GM12878 (cell line): ENCODE measurements around the gene S100A2. TPM values are rescaled to one million over a fixed set of nuclear protein-coding genes. Genes with fewer than 3 reads are reported as not detected.

Experiments used
- ATAC-seq: fragments of 200-7000 bp; cut with Tn5 transposase; 3 replicates; pipeline ENCODE4 v1.9.1; 2020; ENCODE audit warnings: mild to moderate bottlenecking, moderate library complexity
- BruUV-seq: library from RNA; stranded (reverse); fragments of 400-500 nt; replicated peaks from 2 replicates; lab custom pipeline; 2021; lab: Mats Ljungman, UMichigan
- CTCF ChIA-PET: fragments of 300-600 bp; sonication (Branson Sonifier 250); formaldehyde crosslinking; extraction: SDS; loops from one replicate; lab custom pipeline; 2021; ENCODE audit warnings: inconsistent platforms; lab: Yijun Ruan, JAX
- POLR2A ChIA-PET: fragments of 350-600 bp; formaldehyde crosslinking; extraction: SDS; loops from one replicate; lab custom pipeline; 2021; ENCODE audit warnings: inconsistent platforms; lab: Charles Lee
- RAD21 ChIA-PET: fragments of 300-600 bp; sonication (Branson Sonifier 250); formaldehyde crosslinking; loops from one replicate; lab custom pipeline; 2023; ENCODE audit warnings: antibody characterized with exemption; ENCODE audit not compliant: unreplicated experiment; lab: Charles Lee
- SMC1A ChIA-PET: fragments of 300-600 bp; sonication (Branson Sonifier 250); formaldehyde crosslinking; loops from one replicate; lab custom pipeline; 2023; ENCODE audit not compliant: unreplicated experiment, uncharacterized antibody; lab: Charles Lee
- DNase-seq: peaks from one replicate; pipeline ENCODE4 v3.0.0-alpha.2; 2011; ENCODE audit warnings: low read depth, low spot score
- FAIRE-seq: peaks from 3 replicates; lab custom pipeline; 2011; peaks lifted over from hg19 to GRCh38; lab: Jason Lieb, UNC
- H2AFZ ChIP-seq: 2 replicates; pipeline ENCODE4 v1.6.0; 2011; ENCODE audit warnings: low read depth, low read length, control low read depth; ENCODE audit not compliant: control insufficient read depth
- H3K27ac ChIP-seq: 2 replicates; pipeline ENCODE4 v1.5.1; 2011; ENCODE audit warnings: control low read depth; ENCODE audit not compliant: control insufficient read depth, insufficient read depth
- H3K27me3 ChIP-seq, 2 experiments: replicated peaks in 1 of 2; 2 replicates each; pipeline versions ENCODE4 v1.6.0 to v1.6.1; 2011; ENCODE audit warnings: low read length in 1 of 2; ENCODE audit not compliant: control insufficient read depth in 2 of 2, insufficient read depth in 2 of 2
- H3K36me3 ChIP-seq, 2 experiments: 2 replicates each; pipeline ENCODE4 v1.5.1; 2011; ENCODE audit warnings: low read length in 1 of 2; ENCODE audit not compliant: control insufficient read depth in 2 of 2, insufficient read depth in 2 of 2
- H3K4me1 ChIP-seq: 2 replicates; pipeline ENCODE4 v1.6.1; 2011; ENCODE audit warnings: mild to moderate bottlenecking, low read length, moderate library complexity, mixed read lengths; ENCODE audit not compliant: control insufficient read depth, insufficient read depth
- H3K4me2 ChIP-seq: 2 replicates; pipeline ENCODE4 v1.6.0; 2011; ENCODE audit warnings: control low read depth; ENCODE audit not compliant: control insufficient read depth, insufficient read depth
- H3K4me3 ChIP-seq: fragments of 200-600 bp; sonication (generic); 2 replicates; pipeline ENCODE4 v1.5.1; 2016
- H3K79me2 ChIP-seq: 2 replicates; pipeline ENCODE4 v1.6.0; 2011; ENCODE audit warnings: low read length; ENCODE audit not compliant: control insufficient read depth, insufficient read depth
- H3K9ac ChIP-seq: 2 replicates; pipeline ENCODE4 v1.8.0; 2011; ENCODE audit warnings: low read length, control low read depth, mixed read lengths; ENCODE audit not compliant: control insufficient read depth, insufficient read depth
- H3K9me3 ChIP-seq: replicated peaks from 3 replicates; pipeline ENCODE4 v1.5.1; 2011; ENCODE audit warnings: mild to moderate bottlenecking, low read length; ENCODE audit not compliant: control insufficient read depth, insufficient read depth
- H4K20me1 ChIP-seq: 2 replicates; pipeline ENCODE4 v1.6.0; 2011; ENCODE audit not compliant: control insufficient read depth, insufficient read depth
- BRCA1 ChIP-seq: IDR thresholded peaks from 2 replicates; pipeline ENCODE4 v1.6.1; 2011; ENCODE audit warnings: low read depth, low read length, improper control_type of control experiment
- CTCF ChIP-seq, 3 experiments: IDR thresholded peaks in 2 of 3; conservative IDR thresholded peaks in 1 of 3; 2 replicates each; pipeline ENCODE4 v1.5.1; 2011; ENCODE audit warnings: low read depth in 3 of 3, low read length in 3 of 3, mild to moderate bottlenecking in 3 of 3, control low read depth in 2 of 3, moderate library complexity in 2 of 3, inconsistent platforms in 1 of 3, mixed read lengths in 1 of 3; ENCODE audit not compliant: control insufficient read depth in 2 of 3, insufficient read depth in 1 of 3; ENCODE audit errors: extremely low read depth in 1 of 3
- IKZF2 ChIP-seq, 2 experiments: fragments of 450-650 bp; IDR thresholded peaks; 2 replicates each; pipeline ENCODE4 v1.6.1; 2017; ENCODE audit warnings: mild to moderate bottlenecking in 2 of 2, moderate library complexity in 2 of 2
- KAT2A ChIP-seq: conservative IDR thresholded peaks from 2 replicates; pipeline ENCODE4 v1.6.1; 2011; ENCODE audit warnings: low read depth, low read length; ENCODE audit not compliant: control insufficient read depth
- NFYB ChIP-seq: IDR thresholded peaks from 2 replicates; pipeline ENCODE4 v1.6.1; 2011; ENCODE audit warnings: low read depth, mild to moderate bottlenecking, low read length, improper control_type of control experiment, moderate library complexity; ENCODE audit not compliant: insufficient read depth
- PAX5 ChIP-seq: IDR thresholded peaks from 2 replicates; pipeline ENCODE4 v1.6.1; 2011; ENCODE audit warnings: low read depth, low read length, borderline replicate concordance
- POLR2A ChIP-seq: IDR thresholded peaks from 2 replicates; pipeline ENCODE4 v1.6.1; 2011; ENCODE audit warnings: low read depth, mild to moderate bottlenecking, low read length
- PRDM15 ChIP-seq: fragments of 450-650 bp; formaldehyde crosslinking; IDR thresholded peaks from 2 replicates; pipeline ENCODE4 v1.4.0; 2020; ENCODE audit warnings: mild to moderate bottlenecking, moderate library complexity
- YY1 ChIP-seq: IDR thresholded peaks from 2 replicates; pipeline ENCODE4 v1.6.1; 2011; ENCODE audit warnings: low read depth, mild to moderate bottlenecking, low read length
- ZBED1 ChIP-seq: IDR thresholded peaks from 2 replicates; pipeline ENCODE4 v1.6.1; 2016; ENCODE audit warnings: borderline replicate concordance
- WGBS: methylation state at CpG from one replicate; pipeline ENCODE4 v1.1.6; 2016; ENCODE audit warnings: low lambda C conversion rate; ENCODE audit not compliant: insufficient replicate concordance, insufficient coverage; ENCODE audit errors: missing lambda C conversion rate; 5-methylcytosine and 5-hydroxymethylcytosine counted together
- in situ Hi-C: fragments of 300-500 bp; cut with MboI; formaldehyde crosslinking; loops from 9 replicates; pipeline ENCODE4 v1.14.3; 2018; ENCODE audit warnings: mixed read lengths
- intact Hi-C: fragments of 100-400 bp; cut with micrococcal nuclease; formaldehyde crosslinking; loops from one replicate; pipeline ENCODE4 v1.14.2; 2022; ENCODE audit not compliant: unreplicated experiment
- polyA plus RNA-seq, 11 experiments: library from polyadenylated mRNA; depleted of rRNA in 4 of 11; unstranded in 6 of 11; stranded (reverse) in 5 of 11; fragments of >200 nt; fragmentation: Nextera tagmentation in 4 of 11; fragmentation: Illumina TruSeq in 1 of 11; extraction: Ambion mirVana in 4 of 11; extraction: Trizol in 1 of 11; gene quantifications; 1 replicate in 1 of 11; 2 replicates in 10 of 11; pipeline versions ENCODE4 v1.2.1 to v1.2.3, GENCODE V29; 2011 to 2016; ENCODE audit warnings: inconsistent platforms in 2 of 11, missing spikeins in 2 of 11, low read depth in 1 of 11
- total RNA-seq, 4 experiments: library from RNA; depleted of rRNA in 3 of 4; stranded (reverse); fragments of >200 nt in 3 of 4; fragmentation: Illumina TruSeq in 1 of 4; extraction: Trizol in 1 of 4; gene quantifications; 2 replicates each; pipeline versions ENCODE4 v1.2.1 to v1.2.3, GENCODE V29; 2013 to 2021

Gene S100A2
- total and polyA plus RNA-seq, 10 of the 15 experiments (the other 5 are each of a cell fraction or from before 2014, with no cell fraction given): 0.11 to 1.5 (median 0.59) TPM; not detected in 2

- TF ChIP-seq NFYB: no peak
- TF ChIP-seq IKZF2 (IDR thresholded peaks at IDR 0.05): 0 out of 4 replicates have a peak, but pooled peaks of 1 of the 2 experiments have one; percentile 22
- no peak for TF ChIP-seq PAX5
- TF ChIP-seq ZBED1: no peak
- no peak for TF ChIP-seq POLR2A
- no peak for TF ChIP-seq KAT2A
- TF ChIP-seq YY1: peak; percentile 46; the same call in 1 of the 2 replicates
- peak; percentile 73 to 86 (median 73) for TF ChIP-seq CTCF (IDR thresholded peaks at IDR 0.05 in 2 of 3, conservative IDR thresholded peaks at IDR 0.05 in 1 of 3; ENCODE audit: control insufficient read depth in 2 of 3, extremely low read depth in 1 of 3, insufficient read depth in 1 of 3, low read depth in 3 of 3, low read length in 3 of 3)
Measured at GRCh38 chr1:153532769-153533599, 32.7 kb downstream of the S100A2 start (continued).

GRCh38 chr1:153532181-153532580 lies 33.5 kb downstream of the S100A2 start:
- no TSS peak for BruUV-seq
- H3K4me1 ChIP-seq: peaks cover 12% of the 10 kb centered on the region
- H3K79me2 ChIP-seq: no peaks in the 10 kb centered on the region; the same call in 1 of the 2 replicates
- no peaks in the 10 kb centered on the region for H3K36me3 ChIP-seq
- intact Hi-C loops: loop anchor here (5.0 kb wide), 1 partner anchor 35 kb away; the partner anchor contains the start of gene S100A2
- ChIA-PET RAD21 (interaction anchor here (0.7 to 6.4 kb wide), 10 partner anchors 12 to 178 kb away, joined by 3 to 74 read pairs (median 4); partner anchors contain the start of genes CHTOP and S100A2), POLR2A (interaction anchor here (1.0 to 1.8 kb wide), 2 partner anchors 36 to 186 kb away, joined by 3 to 8 read pairs; no protein-coding TSS in a partner anchor), CTCF (interaction anchor here (0.6 to 8.6 kb wide), 18 partner anchors 8 to 455 kb away, joined by 3 to 216 read pairs (median 10); partner anchors contain the start of genes RAB13, S100A14, S100A2 and S100A4), SMC1A (interaction anchor here (0.9 to 5.6 kb wide), 16 partner anchors 8 to 95 kb away, joined by 3 to 72 read pairs (median 6); partner anchors contain the start of genes S100A13, S100A14, S100A4 and S100A5)
- no peaks in the 10 kb centered on the region for H3K9me3 ChIP-seq
- DNase-seq (no peak), FAIRE-seq (peak; percentile 44), ATAC-seq (no peak)
- H3K27me3 ChIP-seq: no peaks in the 10 kb centered on the region
- H3K4me2 ChIP-seq: no peak overlapping the region
- in situ Hi-C loops: no loop called here
- no peaks in the 10 kb centered on the region for H4K20me1 ChIP-seq
- TF ChIP-seq PRDM15 (CRISPR knock-in tag) (no peak), BRCA1 (no peak)
- no peak overlapping the region for H2AFZ ChIP-seq
- no peak overlapping the region for H3K27ac ChIP-seq
- 47% methylated on average over 2 of the region's 2 CpGs for WGBS
- H3K4me3 ChIP-seq: no peak overlapping the region
- no peak overlapping the region for H3K9ac ChIP-seq
